ENCODE measurements around the gene C3. TPM values are rescaled to one million over a fixed set of nuclear protein-coding genes. Genes with fewer than 3 reads are reported as not detected.
"Not testable (repeated sequence)": the region's sequence is repeated elsewhere in the genome, so short reads cannot be mapped to it uniquely, and the experiment has no call there.

C3 gene
- total and polyA plus RNA-seq, 7 donors, result 9.0 to 1,284 (median 317) TPM

DNA sequence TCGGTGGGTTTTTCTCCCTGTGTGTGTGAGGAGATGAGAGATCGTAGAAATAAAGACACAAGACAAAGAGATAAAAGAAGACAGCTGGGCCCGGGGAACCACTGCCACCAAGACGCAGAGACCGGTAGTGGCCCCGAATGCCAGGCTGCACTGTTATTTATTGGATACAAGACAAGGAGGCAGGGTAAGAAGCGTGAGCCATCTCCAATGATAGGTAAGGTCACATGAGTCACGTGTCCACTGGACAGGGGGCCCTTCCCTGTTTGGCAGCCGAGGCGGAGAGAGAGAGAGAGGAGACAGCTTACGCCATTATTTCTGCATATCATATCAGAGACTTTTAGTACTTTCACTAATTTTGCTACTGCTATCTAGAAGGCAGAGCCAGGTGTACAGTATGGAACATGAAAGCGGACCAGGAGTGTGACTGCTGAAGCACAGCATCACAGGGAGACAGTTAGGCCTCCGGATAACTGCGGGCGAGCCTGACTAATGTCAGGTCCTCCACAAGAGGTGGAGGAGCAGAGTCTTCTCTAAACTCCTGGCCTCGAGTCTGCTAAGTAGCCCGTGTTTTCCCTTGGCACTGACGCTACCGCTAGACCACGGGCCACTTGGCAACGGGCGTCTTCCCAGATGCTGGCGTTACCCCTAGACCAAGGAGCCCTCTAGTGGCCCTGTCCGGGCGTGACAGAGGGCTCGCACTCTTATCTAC is 87.5 kb downstream of the C3 start:
- not testable (repeated sequence) for H3K36me3 ChIP-seq, H3K9me3 ChIP-seq, H3K27ac ChIP-seq, H3K4me1 ChIP-seq, H3K4me3 ChIP-seq
- DNase-seq, result peak; percentile 80
- TF ChIP-seq, protein P1, sequence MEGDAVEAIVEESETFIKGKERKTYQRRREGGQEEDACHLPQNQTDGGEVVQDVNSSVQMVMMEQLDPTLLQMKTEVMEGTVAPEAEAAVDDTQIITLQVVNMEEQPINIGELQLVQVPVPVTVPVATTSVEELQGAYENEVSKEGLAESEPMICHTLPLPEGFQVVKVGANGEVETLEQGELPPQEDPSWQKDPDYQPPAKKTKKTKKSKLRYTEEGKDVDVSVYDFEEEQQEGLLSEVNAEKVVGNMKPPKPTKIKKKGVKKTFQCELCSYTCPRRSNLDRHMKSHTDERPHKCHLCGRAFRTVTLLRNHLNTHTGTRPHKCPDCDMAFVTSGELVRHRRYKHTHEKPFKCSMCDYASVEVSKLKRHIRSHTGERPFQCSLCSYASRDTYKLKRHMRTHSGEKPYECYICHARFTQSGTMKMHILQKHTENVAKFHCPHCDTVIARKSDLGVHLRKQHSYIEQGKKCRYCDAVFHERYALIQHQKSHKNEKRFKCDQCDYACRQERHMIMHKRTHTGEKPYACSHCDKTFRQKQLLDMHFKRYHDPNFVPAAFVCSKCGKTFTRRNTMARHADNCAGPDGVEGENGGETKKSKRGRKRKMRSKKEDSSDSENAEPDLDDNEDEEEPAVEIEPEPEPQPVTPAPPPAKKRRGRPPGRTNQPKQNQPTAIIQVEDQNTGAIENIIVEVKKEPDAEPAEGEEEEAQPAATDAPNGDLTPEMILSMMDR (IDR thresholded peaks at IDR 0.05), result peak in 3 of 4 experiments; percentile 43 to 50 (median 48)
- WGBS, 2 donors, result 42 to 53% methylated on average over 26 of the region's 26 CpGs
- H3K27me3 ChIP-seq, result peaks cover 0 to 14% (median 0%) of the 10 kb centered on the region in 3 donors
- intact Hi-C loops (cut with DNase I), result loop anchor here (1.0 to 5.0 kb wide), 3 partner anchors 104 to 230 kb away; partner anchors contain the start of genes GPR108 and TRIP10

DNA sequence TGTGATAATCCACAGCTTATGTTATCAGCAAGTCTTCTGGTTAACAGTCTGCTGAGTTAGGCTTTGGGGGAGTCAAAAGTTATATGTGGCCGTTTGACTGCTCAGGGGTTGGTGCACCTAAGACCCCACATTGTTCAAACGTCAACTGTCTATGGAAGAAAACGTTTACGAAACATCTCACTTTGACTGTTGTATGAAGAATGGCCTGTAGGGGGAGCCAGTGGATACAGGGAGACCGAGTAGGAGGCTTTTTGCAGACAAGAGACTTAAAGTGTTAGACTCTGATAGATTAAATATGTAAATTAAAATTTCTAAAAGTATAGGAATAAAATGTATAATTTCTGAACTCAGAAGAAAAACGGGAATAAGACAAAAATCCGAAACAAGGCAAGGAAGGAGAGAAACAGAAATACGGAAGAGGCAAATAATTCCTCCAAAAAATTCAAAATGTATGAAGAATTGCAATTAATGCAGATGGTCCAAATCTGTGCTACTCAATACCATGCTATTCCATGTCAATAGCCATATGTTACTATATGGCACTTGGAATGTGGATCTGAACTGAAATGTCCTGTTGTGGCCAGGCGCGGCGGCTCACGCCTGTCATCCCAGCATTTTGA is 88.3 kb downstream of the C3 start:
- Histone ChIP-seq H3K36me3 (no peaks in the 10 kb centered on the region), H3K27ac (no peak overlapping the region), H3K9me3 (no peaks in the 10 kb centered on the region), H3K27me3 (peaks cover 0 to 7% (median 0%) of the 10 kb centered on the region in 3 donors), H3K4me1 (no peaks in the 10 kb centered on the region), H3K4me3 (no peak overlapping the region)
- TF ChIP-seq, protein P1 (IDR thresholded peaks at IDR 0.05), result peak; percentile 58 to 87 (median 74)
- TF ChIP-seq EP300 (IDR thresholded peaks at IDR 0.05) (no peak), POLR2AphosphoS5 (IDR thresholded peaks at IDR 0.05) (no peak)
- peak; percentile 82 for DNase-seq
- intact Hi-C loops (cut with DNase I), result loop anchor here (1.0 to 5.0 kb wide), 3 partner anchors 105 to 231 kb away; partner anchors contain the start of genes GPR108 and TRIP10
- WGBS, 2 donors, result 41 to 43% methylated on average over 12 of the region's 12 CpGs

Other genes starting within 250 kb of the C3 start
- 1 to 10 TPM in 2 of 4 donors, under 1 TPM in 1, not detected in 1; 0.99 to 2.0 (median 1.1) TPM for gene DENND1C, start 238.9 kb downstream of the C3 start, total RNA-seq
- 10 to 100 TPM in 1 of 3 donors, 1 to 10 TPM in 2; 1.8 to 18.1 (median 6.0) TPM for gene DENND1C, start 238.9 kb downstream of the C3 start, polyA plus RNA-seq
- 1 to 10 TPM; 2.0 to 6.1 (median 3.0) TPM for gene TUBB4A, start 218.3 kb downstream of the C3 start, total RNA-seq
- gene TUBB4A, start 218.3 kb downstream of the C3 start, polyA plus RNA-seq, result 1 to 10 TPM in 1 of 3 donors, under 1 TPM in 1, not detected in 1; under 0.01 to 2.4 TPM
- 1 to 10 TPM in 1 of 4 donors, under 1 TPM in 2, not detected in 1; 0.16 to 1.8 (median 0.36) TPM for gene TNFSF9, start 189.6 kb downstream of the C3 start, total RNA-seq
- gene TNFSF9, start 189.6 kb downstream of the C3 start, polyA plus RNA-seq, result 1 to 10 TPM in 1 of 3 donors, under 1 TPM in 2; 0.46 to 4.2 (median 0.60) TPM
- under 1 TPM in 1 of 4 donors, not detected in 3; 0.36 TPM for gene CD70, start 129.5 kb downstream of the C3 start, total RNA-seq
- 1 to 10 TPM in 1 of 3 donors, not detected in 2; 1.8 TPM for gene CD70, start 129.5 kb downstream of the C3 start, polyA plus RNA-seq
- 1 to 10 TPM in 1 of 4 donors, under 1 TPM in 2, not detected in 1; under 0.01 to 2.0 (median 0.41) TPM for gene TNFSF14, start 50.5 kb downstream of the C3 start, total RNA-seq
- 1 to 10 TPM in 1 of 3 donors, not detected in 2; 2.8 TPM for gene TNFSF14, start 50.5 kb downstream of the C3 start, polyA plus RNA-seq
- 10 to 100 TPM; 44.5 to 67.3 (median 58.8) TPM for gene GPR108, start 16.9 kb upstream of the C3 start, total RNA-seq
- 10 to 100 TPM; 39.0 to 91.1 (median 53.4) TPM for gene GPR108, start 16.9 kb upstream of the C3 start, polyA plus RNA-seq
- 100 to 1,000 TPM in 1 of 4 donors, 10 to 100 TPM in 3; 73.1 to 117 (median 90.1) TPM for gene TRIP10, start 19.0 kb upstream of the C3 start, total RNA-seq
- gene TRIP10, start 19.0 kb upstream of the C3 start, polyA plus RNA-seq, result 10 to 100 TPM; 49.5 to 76.7 (median 70.3) TPM
- under 1 TPM in 1 of 4 donors, not detected in 3; 0.66 TPM for gene SH2D3A, start 46.8 kb upstream of the C3 start, total RNA-seq
- gene SH2D3A, start 46.8 kb upstream of the C3 start, polyA plus RNA-seq, result 10 to 100 TPM; 23.8 to 42.7 (median 30.0) TPM
- 1 to 10 TPM; 3.0 to 4.6 (median 4.3) TPM for gene VAV1, start 52.1 kb upstream of the C3 start, total RNA-seq
- gene VAV1, start 52.1 kb upstream of the C3 start, polyA plus RNA-seq, result 10 to 100 TPM in 1 of 3 donors, 1 to 10 TPM in 2; 2.4 to 18.9 (median 3.7) TPM
- under 1 TPM in 1 of 4 donors, not detected in 3; 0.28 TPM for gene ADGRE1, start 166.9 kb upstream of the C3 start, total RNA-seq
- 1 to 10 TPM in 2 of 3 donors, under 1 TPM in 1; 0.61 to 1.8 (median 1.2) TPM for gene ADGRE1, start 166.9 kb upstream of the C3 start, polyA plus RNA-seq